ENCODE results near the gene STAC. TPM values are rescaled to one million over a fixed set of nuclear protein-coding genes. Genes with fewer than 3 reads are reported as not detected.

STAC gene
- total and polyA plus RNA-seq, 12 donors: 0.13 to 1.5 (median 0.42) TPM

DNA sequence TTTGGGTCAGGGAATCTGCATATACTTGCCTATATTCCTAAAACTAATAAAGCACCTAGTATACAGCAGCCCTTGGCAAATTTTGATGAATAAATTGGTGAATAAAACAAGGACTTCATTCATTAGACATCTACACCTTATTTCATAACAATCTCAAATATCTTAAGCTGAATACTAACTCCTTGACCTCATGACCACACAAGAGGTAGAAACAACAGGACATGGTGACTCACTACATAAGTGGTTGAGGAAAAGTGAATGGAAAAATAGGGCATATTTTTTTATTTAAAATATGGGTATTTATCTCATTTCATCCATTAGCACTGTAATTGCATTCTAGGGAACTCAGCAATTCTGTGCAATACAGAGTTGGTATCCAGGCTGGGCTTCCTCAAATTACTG is 7.8 kb upstream of the STAC start:
- Histone ChIP-seq H3K9me3 (no peaks in the 10 kb centered on the region), H3K4me3 (no peak overlapping the region), H3K27me3 (no peaks in the 10 kb centered on the region), H3K27ac (no peak overlapping the region), H3K4me1 (no peaks in the 10 kb centered on the region), H3K36me3 (no peaks in the 10 kb centered on the region)
- no peak for DNase-seq
- intact Hi-C loops (cut with DNase I): no loop called here
- TF ChIP-seq, protein P1, sequence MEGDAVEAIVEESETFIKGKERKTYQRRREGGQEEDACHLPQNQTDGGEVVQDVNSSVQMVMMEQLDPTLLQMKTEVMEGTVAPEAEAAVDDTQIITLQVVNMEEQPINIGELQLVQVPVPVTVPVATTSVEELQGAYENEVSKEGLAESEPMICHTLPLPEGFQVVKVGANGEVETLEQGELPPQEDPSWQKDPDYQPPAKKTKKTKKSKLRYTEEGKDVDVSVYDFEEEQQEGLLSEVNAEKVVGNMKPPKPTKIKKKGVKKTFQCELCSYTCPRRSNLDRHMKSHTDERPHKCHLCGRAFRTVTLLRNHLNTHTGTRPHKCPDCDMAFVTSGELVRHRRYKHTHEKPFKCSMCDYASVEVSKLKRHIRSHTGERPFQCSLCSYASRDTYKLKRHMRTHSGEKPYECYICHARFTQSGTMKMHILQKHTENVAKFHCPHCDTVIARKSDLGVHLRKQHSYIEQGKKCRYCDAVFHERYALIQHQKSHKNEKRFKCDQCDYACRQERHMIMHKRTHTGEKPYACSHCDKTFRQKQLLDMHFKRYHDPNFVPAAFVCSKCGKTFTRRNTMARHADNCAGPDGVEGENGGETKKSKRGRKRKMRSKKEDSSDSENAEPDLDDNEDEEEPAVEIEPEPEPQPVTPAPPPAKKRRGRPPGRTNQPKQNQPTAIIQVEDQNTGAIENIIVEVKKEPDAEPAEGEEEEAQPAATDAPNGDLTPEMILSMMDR (IDR thresholded peaks at IDR 0.05): no peak
- no peak for ATAC-seq

DNA sequence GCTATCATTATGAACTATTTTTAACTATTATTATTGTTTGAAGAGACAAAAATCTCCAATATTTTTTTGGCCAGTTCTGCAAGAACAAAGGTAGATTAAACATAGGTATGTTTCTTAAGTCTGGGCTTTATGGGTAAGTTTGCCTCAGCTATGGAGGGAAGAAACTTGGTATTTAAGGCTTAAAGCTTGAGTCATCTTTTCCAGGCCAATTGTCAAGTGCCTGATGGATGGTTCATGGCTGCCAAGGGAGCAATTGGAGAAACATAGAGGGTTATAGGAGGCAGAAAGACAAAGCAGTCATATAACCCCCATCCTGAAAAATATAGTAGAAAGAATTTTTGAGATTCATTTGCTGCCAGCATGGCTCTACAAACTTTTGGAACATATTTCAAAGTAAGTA is 7.2 kb upstream of the STAC start:
- intact Hi-C loops (cut with DNase I): no loop called here
- peak overlapping the region in 1 of 10 donors; percentile 8 for H3K27ac ChIP-seq
- no peak for DNase-seq
- H3K27me3 ChIP-seq: no peaks in the 10 kb centered on the region
- no peak overlapping the region for H3K4me3 ChIP-seq
- ATAC-seq: no peak
- H3K36me3 ChIP-seq: no peaks in the 10 kb centered on the region
- no peaks in the 10 kb centered on the region for H3K4me1 ChIP-seq
- H3K9me3 ChIP-seq: no peaks in the 10 kb centered on the region
- TF ChIP-seq, protein P1 (IDR thresholded peaks at IDR 0.05): no peak

DNA sequence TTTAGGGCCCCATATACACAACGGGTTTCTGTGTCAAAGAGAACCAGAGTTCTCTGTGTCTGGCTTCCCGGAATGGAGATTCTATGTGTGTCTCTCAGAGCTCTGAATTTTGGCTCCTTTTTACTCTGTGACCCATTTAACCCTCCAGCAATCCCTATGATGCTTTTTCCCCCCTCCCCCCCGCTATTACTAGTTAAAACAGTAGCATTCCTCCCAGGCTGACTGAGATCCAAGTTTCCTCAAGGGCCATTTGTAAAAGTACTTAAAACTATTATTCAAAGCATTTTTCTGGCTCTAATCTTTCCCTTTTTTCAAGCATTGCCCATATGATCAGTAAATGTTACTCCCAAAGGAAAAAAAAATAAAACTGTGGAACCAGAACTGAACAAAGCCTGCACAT is 6.6 kb upstream of the STAC start:
- no peaks in the 10 kb centered on the region for H3K9me3 ChIP-seq
- 68 to 77% methylated on average over 3 of the region's 3 CpGs for WGBS, 2 donors

DNA sequence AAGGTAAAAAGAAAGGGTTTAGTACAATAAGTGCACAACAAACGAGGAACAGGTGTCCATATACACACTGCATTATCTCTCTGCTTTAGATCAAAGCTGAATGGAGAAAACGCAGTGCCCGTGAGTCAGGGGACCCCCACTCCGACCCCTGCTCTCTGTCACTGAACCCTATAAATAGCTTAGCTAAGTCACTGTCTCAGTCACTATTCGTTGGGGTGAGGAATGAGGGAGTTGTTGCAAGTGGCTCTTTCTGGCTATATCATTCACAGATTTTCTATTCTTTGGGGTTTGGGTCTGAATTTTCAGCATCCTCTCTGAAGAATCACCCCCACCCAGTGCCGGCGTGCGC is 458 bp upstream of the STAC start:
- TF ChIP-seq, protein P1 (IDR thresholded peaks at IDR 0.05): no peak
- peak overlapping the region in 9 of 10 donors; percentile 35 to 64 (median 50) for H3K4me3 ChIP-seq
- H3K36me3 ChIP-seq: no peaks in the 10 kb centered on the region
- peaks cover 0 to 19% (median 7%) of the 10 kb centered on the region in 9 donors for H3K4me1 ChIP-seq
- no peaks in the 10 kb centered on the region for H3K9me3 ChIP-seq
- DNase-seq (no peak), ATAC-seq (peak in 1 of 8 donors; percentile 28)
- intact Hi-C loops (cut with DNase I): no loop called here
- no peak overlapping the region for H3K27ac ChIP-seq
- H3K27me3 ChIP-seq: peaks cover 0 to 37% (median 25%) of the 10 kb centered on the region in 7 donors
- WGBS, 2 donors: 24 to 25% methylated on average over 8 of the region's 8 CpGs

More for the DNA sequence above, 6.6 kb upstream of the STAC start:
- DNase-seq: no peak
- intact Hi-C loops (cut with DNase I): no loop called here
- H3K27me3 ChIP-seq: peaks cover 0 to 1% (median 0%) of the 10 kb centered on the region in 7 donors
- H3K36me3 ChIP-seq: no peaks in the 10 kb centered on the region
- no peak overlapping the region for H3K27ac ChIP-seq
- TF ChIP-seq, protein P1 (IDR thresholded peaks at IDR 0.05): no peak
- no peak overlapping the region for H3K4me3 ChIP-seq
- ATAC-seq: no peak
- H3K4me1 ChIP-seq: no peaks in the 10 kb centered on the region
